ENCODE measurements around the gene NEK5. TPM values are rescaled to one million over a fixed set of nuclear protein-coding genes. Genes with fewer than 3 reads are reported as not detected.

NEK5 gene
- total RNA-seq, 6 donors from 2014 or later = 0.23 to 30.2 (median 2.4) TPM

DNA sequence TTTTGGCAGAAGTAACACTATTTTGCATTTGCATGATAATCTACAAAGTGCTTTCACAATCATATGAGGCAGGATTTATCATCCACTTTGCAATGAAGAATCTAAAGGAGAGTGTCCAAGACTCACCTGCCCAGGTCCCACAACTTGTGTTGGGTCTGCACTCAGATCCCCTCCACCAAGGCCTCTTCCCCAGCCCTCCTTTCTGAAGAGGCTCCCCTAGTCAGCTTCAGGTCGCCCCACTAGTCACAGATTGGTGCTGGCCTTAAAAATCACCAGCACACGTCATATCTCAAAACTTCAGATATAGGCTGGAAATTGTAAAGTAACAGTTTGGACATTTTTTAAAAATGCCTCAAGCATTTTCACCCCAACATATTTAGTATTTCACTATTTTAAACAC is 135.2 kb downstream of the NEK5 start:
- Histone ChIP-seq H3K27me3 (no peaks in the 10 kb centered on the region), H3K9me3 (no peaks in the 10 kb centered on the region), H3K36me3 (no peaks in the 10 kb centered on the region), H3K4me3 (no peak overlapping the region), H3K27ac (no peak overlapping the region), H3K4me1 (peaks cover 12 to 22% (median 17%) of the 10 kb centered on the region in 4 donors)
- 88 to 94% methylated on average over 2 of the region's 2 CpGs for WGBS, 2 donors
- TF ChIP-seq POLR2A (IDR thresholded peaks at IDR 0.05) = no peak
- TF ChIP-seq, protein P1, sequence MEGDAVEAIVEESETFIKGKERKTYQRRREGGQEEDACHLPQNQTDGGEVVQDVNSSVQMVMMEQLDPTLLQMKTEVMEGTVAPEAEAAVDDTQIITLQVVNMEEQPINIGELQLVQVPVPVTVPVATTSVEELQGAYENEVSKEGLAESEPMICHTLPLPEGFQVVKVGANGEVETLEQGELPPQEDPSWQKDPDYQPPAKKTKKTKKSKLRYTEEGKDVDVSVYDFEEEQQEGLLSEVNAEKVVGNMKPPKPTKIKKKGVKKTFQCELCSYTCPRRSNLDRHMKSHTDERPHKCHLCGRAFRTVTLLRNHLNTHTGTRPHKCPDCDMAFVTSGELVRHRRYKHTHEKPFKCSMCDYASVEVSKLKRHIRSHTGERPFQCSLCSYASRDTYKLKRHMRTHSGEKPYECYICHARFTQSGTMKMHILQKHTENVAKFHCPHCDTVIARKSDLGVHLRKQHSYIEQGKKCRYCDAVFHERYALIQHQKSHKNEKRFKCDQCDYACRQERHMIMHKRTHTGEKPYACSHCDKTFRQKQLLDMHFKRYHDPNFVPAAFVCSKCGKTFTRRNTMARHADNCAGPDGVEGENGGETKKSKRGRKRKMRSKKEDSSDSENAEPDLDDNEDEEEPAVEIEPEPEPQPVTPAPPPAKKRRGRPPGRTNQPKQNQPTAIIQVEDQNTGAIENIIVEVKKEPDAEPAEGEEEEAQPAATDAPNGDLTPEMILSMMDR (IDR thresholded peaks at IDR 0.05) = no peak
- no peak for TF ChIP-seq POLR2AphosphoS5 (IDR thresholded peaks at IDR 0.05)
- TF ChIP-seq EP300 (IDR thresholded peaks at IDR 0.05) = no peak
- ATAC-seq (ENCODE audit: low FRiP score in 2 of 2) (no peak), DNase-seq (no peak)

DNA sequence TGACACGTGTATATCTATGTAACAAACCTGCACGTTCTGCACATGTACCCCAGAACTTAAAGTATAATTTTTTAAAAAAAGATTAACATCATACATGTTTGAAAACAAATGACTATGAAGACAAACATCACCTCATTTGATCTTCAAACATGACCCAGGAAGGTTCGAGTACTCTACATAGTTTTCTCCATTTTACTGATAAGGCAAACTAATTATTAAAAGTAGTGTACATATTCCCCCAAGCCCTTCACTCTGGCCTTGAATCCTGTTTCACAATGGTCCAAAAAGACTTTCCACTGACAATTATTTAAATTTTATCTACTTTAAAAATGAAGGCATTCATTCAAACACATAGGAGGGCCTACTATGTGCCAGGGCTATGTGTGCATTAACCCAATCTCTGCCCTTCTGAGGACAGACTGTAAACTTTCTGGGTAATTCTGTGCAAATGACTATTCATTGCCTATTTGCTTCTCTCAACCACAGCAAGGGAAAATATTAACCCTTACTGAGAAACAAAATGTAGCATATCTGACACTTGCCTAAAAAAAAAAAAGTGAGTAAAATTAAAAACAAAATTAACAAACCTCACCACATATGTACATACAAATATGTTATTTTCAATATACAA is 139.8 kb downstream of the NEK5 start:
- DNase-seq = no peak
- ATAC-seq (ENCODE audit: low FRiP score in 2 of 2) = no peak
- TF ChIP-seq EP300 (IDR thresholded peaks at IDR 0.05) = no peak
- TF ChIP-seq POLR2A (IDR thresholded peaks at IDR 0.05) = no peak
- no peak for TF ChIP-seq POLR2AphosphoS5 (IDR thresholded peaks at IDR 0.05)
- Histone ChIP-seq H3K4me1 (no peaks in the 10 kb centered on the region), H3K36me3 (no peaks in the 10 kb centered on the region), H3K27ac (no peak overlapping the region), H3K4me3 (no peak overlapping the region), H3K27me3 (no peaks in the 10 kb centered on the region), H3K9me3 (peaks cover 0 to 4% (median 0%) of the 10 kb centered on the region in 4 donors)
- 78 to 79% methylated on average over 3 of the region's 3 CpGs for WGBS, 2 donors

Other genes with a start within 250 kb of the NEK5 start
- 10 to 100 TPM in 1 of 6 donors, 1 to 10 TPM in 5; 3.5 to 27.2 (median 5.9) TPM for gene ATP7B, start 117.6 kb downstream of the NEK5 start, total RNA-seq
- 10 to 100 TPM; 10.5 to 34.4 (median 22.7) TPM for gene ALG11, start 116.7 kb downstream of the NEK5 start, total RNA-seq
- gene UTP14C, start 104.4 kb downstream of the NEK5 start, total RNA-seq = 10 to 100 TPM in 5 of 6 donors, 1 to 10 TPM in 1; 8.9 to 26.7 (median 17.4) TPM
- 10 to 100 TPM in 3 of 6 donors, 1 to 10 TPM in 3; 4.4 to 34.6 (median 13.7) TPM for gene NEK3, start 30.5 kb upstream of the NEK5 start, total RNA-seq

All from upper lobe of left lung (tissue), 6 donors.